Activated CD4-positive, alpha-beta T cell treated with anti-CD3 and anti-CD28 coated beads, Interleukin-2, amount 10 ng/mL, durations not matched to agents 24 days and 14 days (primary cell): ENCODE results near the gene RUFY3. TPM values are rescaled to one million over a fixed set of nuclear protein-coding genes. Genes with fewer than 3 reads are reported as not detected.
"Not testable (repeated sequence)": the region's sequence is repeated elsewhere in the genome, so short reads cannot be mapped to it uniquely, and the experiment has no call there.

ENCODE experiments used
- DNase-seq: peaks from one replicate; pipeline ENCODE4 v3.0.0; 2022
- H3K27ac Mint-ChIP-seq: one replicate; pipeline ENCODE4 v1.8.0; 2022; ENCODE audit warnings: mild to moderate bottlenecking, mixed read lengths
- H3K27me3 Mint-ChIP-seq: one replicate; pipeline ENCODE4 v1.8.0; 2022; ENCODE audit warnings: mixed read lengths
- H3K36me3 Mint-ChIP-seq: one replicate; pipeline ENCODE4 v1.8.0; 2022; ENCODE audit warnings: low read depth, mild to moderate bottlenecking, mixed read lengths
- H3K4me1 Mint-ChIP-seq: one replicate; pipeline ENCODE4 v1.8.0; 2021; ENCODE audit warnings: mixed read lengths
- H3K4me3 Mint-ChIP-seq: one replicate; pipeline ENCODE4 v1.8.0; 2022; ENCODE audit warnings: mild to moderate bottlenecking, moderate library complexity, mixed read lengths
- H3K9me3 Mint-ChIP-seq: one replicate; pipeline ENCODE4 v1.8.0; 2021; ENCODE audit warnings: mixed read lengths
- intact Hi-C: fragments of 100-400 bp; cut with micrococcal nuclease; formaldehyde crosslinking; loops from one replicate; pipeline ENCODE4 v1.15.1; 2023
- total RNA-seq: library from RNA; stranded (reverse); gene quantifications from 2 replicates; pipeline ENCODE4 v1.2.3, GENCODE V29; 2022

RUFY3 gene
- total RNA-seq, 1 donor from 2014 or later: 11.5 TPM

DNA sequence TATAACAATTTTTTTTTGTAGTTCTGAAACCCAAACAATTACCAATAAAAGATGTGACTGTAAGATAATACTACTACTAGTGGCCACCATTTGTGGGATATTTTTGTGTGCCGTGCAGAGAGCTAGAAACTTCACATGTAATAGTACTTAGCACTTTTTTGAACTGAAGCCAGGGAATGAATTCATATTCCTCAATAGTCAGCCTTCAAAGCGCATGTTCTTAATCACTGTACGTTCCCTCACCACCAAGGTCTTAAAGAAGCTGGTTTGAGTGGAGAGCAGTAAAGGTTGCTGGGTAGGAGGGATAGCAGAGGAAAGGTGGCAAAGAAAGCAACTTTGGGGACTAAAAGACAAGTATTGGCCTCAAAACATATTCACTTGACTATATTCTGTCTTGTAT, 9.6 kb upstream of the RUFY3 start:
- H3K27ac Mint-ChIP-seq: no peak overlapping the region
- peaks cover 22% of the 10 kb centered on the region for H3K4me1 Mint-ChIP-seq
- no peak overlapping the region for H3K4me3 Mint-ChIP-seq
- no peaks in the 10 kb centered on the region for H3K9me3 Mint-ChIP-seq
- H3K36me3 Mint-ChIP-seq: no peaks in the 10 kb centered on the region
- intact Hi-C loops: no loop called here
- no peak for DNase-seq
- H3K27me3 Mint-ChIP-seq: no peaks in the 10 kb centered on the region

DNA sequence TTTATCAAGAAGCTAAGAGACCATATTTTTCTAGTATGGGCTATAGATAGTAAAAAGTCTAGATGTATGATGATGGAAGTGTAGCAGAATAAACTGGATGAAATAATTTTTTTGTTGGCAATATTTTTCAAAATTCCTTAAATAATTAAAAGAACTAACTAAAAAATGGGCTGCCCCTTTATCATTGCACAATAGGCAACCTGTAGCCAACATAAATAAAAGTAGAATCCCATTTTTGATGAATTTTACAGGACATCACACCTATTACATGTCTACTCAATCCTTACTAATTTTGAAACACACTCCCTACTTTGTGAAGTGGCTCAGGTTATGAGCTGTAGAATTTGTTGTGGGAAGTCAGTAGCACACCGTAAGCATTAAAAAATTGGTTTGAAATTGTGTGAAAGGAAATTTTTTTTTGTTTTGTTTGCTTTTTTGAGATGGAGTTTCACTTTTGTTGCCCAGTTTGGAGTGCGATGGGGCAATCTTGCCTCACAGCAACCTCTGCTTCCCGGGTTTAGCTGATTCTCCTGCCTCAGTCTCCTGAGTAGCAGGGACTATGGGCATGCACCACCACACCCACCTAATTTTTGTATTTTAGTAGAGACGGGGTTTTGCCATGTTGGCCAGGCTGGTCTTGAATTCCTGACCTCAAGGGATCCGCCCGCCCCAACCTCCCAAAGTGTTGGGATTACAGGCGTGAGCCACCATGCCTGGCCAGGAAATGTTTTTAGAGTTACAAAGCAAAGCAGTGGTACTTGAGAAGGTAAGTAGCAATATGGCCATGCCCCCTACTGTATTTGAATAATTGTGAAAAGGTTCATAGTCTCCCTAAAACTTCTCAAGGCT, 8.9 kb upstream of the RUFY3 start:
- Mint-ChIP-seq H3K4me1 (peaks cover 24% of the 10 kb centered on the region), H3K4me3 (no peak overlapping the region), H3K9me3 (no peaks in the 10 kb centered on the region), H3K27ac (no peak overlapping the region), H3K36me3 (no peaks in the 10 kb centered on the region), H3K27me3 (no peaks in the 10 kb centered on the region)
- no peak for DNase-seq
- intact Hi-C loops: no loop called here

DNA sequence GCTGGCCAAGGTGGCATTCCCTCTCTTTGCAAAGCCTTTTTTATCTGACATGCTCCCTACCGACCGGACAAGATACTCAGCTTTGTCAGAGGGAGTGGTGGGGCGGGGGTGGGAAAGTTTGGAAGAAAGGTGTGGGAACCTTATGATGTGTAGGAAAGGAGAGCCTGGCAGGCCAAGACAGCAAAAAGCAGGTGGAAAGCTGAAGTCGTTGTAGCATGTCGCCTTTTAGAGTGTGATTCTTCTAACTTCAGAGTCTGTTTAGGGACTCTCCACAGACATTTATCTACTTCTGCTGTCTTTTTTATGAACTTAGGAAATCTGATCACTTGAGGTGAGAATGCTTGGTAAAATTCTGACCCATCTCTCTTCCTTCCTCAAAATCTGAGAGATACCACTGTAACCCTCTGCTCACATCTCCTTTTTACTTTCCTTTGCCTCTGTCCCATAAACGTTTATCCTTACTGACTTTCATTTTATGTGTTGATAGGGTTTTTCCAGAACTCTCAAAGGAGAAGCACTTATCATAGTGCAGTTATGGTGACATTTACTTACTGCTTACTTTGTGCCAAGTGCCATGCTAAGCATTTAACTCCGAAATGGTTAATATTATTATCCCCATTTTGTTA, 8.2 kb upstream of the RUFY3 start:
- Mint-ChIP-seq H3K27me3 (no peaks in the 10 kb centered on the region), H3K4me1 (peaks cover 24% of the 10 kb centered on the region), H3K36me3 (no peaks in the 10 kb centered on the region), H3K27ac (no peak overlapping the region), H3K4me3 (no peak overlapping the region), H3K9me3 (no peaks in the 10 kb centered on the region)
- no peak for DNase-seq
- intact Hi-C loops: no loop called here

DNA sequence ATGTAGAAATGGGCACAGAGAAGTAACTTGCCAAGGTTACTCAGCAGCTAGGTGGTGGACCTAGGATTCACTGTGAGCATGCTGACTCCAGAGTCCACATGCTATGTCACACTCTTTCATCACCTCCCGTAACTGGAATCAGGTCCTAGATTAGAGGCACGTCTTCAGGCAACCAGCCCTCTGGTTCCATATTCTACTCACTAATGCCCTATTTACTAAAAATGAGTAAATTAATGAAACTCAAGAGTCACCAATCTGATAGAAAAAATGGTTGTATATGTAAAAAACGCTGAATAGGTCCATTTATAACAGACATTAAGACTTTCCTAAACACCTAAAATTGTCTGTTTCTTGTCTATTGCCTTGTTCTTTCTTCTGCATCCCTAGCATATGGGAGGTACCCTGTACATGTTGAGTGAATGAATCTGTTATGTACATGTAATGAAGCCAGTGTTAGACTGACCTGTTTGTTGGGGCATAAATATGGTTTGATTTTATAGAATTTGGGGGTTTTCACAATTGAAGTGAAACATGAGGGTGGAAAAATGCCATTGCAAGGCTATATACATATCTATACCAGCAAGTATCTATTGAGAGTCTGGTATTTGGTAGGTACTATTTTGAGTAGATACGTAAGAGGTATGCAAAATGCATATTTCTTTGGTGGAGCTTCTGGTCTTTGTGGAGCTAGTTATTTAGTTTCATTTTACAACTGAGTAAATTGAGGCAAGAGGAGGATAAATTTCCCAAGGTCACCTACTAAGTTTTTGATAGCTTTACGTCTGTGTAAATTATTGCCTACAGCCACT, 7.5 kb upstream of the RUFY3 start:
- intact Hi-C loops: no loop called here
- no peak for DNase-seq
- H3K4me1 Mint-ChIP-seq: peaks cover 24% of the 10 kb centered on the region
- no peaks in the 10 kb centered on the region for H3K27me3 Mint-ChIP-seq
- no peaks in the 10 kb centered on the region for H3K9me3 Mint-ChIP-seq
- no peak overlapping the region for H3K4me3 Mint-ChIP-seq
- no peaks in the 10 kb centered on the region for H3K36me3 Mint-ChIP-seq
- no peak overlapping the region for H3K27ac Mint-ChIP-seq

DNA sequence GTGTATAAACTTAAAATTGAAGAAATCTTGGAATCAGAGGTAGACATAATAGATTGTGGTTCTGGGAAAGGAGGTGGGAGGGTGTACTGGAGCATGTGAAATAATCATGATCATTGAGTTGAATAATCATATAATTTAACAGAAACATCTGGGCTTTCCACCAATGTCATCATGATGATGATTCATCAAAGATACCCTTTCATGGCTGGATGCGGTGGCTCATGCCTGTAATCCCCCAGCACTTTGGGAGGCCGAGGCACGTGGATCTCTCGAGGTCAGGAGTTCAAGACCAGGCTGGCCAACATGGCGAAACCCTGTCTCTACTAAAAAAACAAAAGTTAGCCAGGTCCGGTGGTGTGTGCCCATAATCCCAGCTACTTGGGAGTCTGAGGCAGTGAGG, 6.7 kb upstream of the RUFY3 start:
- intact Hi-C loops: no loop called here
- Mint-ChIP-seq H3K4me3 (no peak overlapping the region), H3K27ac (no peak overlapping the region), H3K27me3 (no peaks in the 10 kb centered on the region), H3K36me3 (no peaks in the 10 kb centered on the region), H3K9me3 (no peaks in the 10 kb centered on the region), H3K4me1 (peaks cover 24% of the 10 kb centered on the region)
- no peak for DNase-seq

DNA sequence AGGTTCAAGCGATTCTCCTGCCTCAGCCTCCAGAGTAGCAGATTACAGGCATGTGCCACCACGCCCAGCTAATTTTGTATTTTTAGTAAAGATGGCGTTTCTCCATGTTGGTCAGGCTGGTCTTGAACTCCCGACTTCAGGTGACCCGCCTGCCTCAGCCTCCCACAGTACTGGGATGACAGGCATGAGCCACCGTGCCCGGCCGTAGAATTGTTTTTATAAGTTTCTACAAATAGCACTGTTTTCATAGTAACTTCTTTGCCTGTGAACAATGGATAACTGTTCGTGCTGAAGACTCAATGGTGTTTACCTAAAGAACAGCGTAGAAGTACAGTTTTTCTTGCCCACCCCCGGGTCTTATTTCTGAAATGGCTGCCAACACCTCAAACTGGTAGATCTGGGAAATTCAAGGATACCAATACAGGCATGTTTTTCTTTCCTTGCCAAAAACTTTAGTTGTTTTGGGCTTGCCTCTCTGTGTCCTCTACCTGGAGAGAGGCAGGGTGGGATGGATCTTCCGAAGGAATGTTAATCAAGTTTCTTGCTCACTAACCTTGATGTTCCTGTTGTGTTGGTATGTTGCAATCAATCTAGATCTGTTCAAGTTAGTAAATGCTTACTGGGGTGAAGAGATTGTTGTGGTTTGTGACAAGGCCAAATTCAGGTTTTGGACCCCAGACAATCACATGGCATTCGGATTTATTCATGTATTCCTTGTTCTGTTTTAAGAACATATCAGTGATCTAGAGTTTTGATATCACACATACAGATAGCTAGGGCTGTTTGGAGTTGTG, 2.8 kb upstream of the RUFY3 start:
- Mint-ChIP-seq H3K27ac (no peak overlapping the region), H3K9me3 (no peaks in the 10 kb centered on the region), H3K27me3 (no peaks in the 10 kb centered on the region), H3K4me1 (peaks cover 23% of the 10 kb centered on the region), H3K36me3 (no peaks in the 10 kb centered on the region), H3K4me3 (no peak overlapping the region)
- DNase-seq: no peak
- intact Hi-C loops: no loop called here

DNA sequence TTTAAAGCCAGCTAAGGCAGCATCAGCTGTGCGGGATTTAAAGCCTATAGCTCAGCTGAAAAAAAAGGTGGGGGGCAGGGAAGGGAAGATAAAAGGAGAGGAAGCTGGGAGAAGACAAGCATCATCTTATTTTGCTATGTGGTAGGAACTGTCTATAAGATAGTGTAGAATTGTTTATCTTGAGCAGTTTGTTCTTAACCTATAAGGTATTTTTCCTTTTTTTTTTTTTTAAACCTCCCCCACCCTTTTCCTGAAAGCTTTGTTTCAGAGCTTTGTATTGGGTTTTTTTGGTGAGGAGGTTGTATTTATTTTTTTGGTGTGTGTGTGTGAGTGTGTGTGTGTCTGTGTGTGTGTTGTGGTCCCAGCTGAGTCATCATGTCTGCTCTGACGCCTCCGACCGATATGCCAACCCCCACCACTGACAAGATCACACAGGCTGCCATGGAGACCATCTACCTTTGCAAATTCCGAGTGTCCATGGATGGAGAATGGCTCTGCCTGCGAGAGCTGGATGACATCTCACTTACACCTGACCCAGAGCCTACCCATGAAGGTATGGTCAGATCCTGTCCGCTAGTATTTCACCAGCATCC, 531 bp downstream of the RUFY3 start:
- H3K9me3 Mint-ChIP-seq: no peaks in the 10 kb centered on the region
- H3K27me3 Mint-ChIP-seq: no peaks in the 10 kb centered on the region
- intact Hi-C loops: loop anchor here (2.0 kb wide), 1 partner anchor 15 kb away; no protein-coding TSS in a partner anchor
- H3K4me1 Mint-ChIP-seq: peaks cover 14% of the 10 kb centered on the region
- DNase-seq: peak; percentile 67
- peak overlapping the region; percentile 35 for H3K4me3 Mint-ChIP-seq
- H3K36me3 Mint-ChIP-seq: no peaks in the 10 kb centered on the region
- peak overlapping the region; percentile 67 for H3K27ac Mint-ChIP-seq

DNA sequence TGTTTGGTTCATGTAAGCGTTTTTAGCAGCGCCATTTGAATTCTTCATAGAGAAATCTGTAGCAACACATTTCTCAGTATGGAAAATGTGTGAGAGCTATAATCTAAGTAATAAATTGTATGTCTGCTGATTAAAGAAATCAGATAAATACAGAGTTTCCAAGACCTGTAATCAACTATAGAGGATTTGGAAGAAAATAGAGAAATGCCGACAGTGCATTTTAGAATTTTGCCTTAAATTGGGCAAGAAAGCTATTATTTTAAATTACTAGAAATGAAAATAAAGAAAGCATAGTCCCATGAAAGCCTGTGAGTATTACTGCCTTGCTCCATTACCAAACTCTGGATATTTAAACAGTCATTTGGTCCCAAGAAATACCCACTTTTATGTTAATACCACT, 2.7 kb downstream of the RUFY3 start:
- Mint-ChIP-seq H3K27ac (no peak overlapping the region), H3K4me1 (peaks cover 13% of the 10 kb centered on the region), H3K9me3 (no peaks in the 10 kb centered on the region), H3K36me3 (no peaks in the 10 kb centered on the region), H3K27me3 (no peaks in the 10 kb centered on the region), H3K4me3 (no peak overlapping the region)
- no peak for DNase-seq
- intact Hi-C loops: no loop called here

DNA sequence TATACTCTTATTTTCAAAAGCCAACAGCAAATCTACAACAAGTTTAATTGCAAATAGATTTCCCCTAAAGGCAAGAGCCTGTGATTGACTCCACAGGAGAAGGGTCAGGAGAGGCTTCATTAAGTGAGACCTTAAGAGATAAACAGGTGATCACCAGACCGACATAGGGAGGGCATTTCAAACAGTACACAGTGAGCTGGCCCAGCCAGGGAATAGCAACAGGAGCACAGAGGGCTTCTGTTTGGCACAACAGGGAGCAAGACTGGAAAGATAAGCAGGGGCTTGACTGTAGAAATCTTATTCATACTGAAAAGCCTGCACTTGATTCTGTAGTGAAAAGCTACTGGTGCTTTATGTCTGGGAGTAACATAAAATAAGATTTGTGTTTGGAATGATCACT, 3.9 kb downstream of the RUFY3 start:
- DNase-seq: no peak
- no peak overlapping the region for H3K4me3 Mint-ChIP-seq
- no peaks in the 10 kb centered on the region for H3K27me3 Mint-ChIP-seq
- H3K36me3 Mint-ChIP-seq: no peaks in the 10 kb centered on the region
- H3K27ac Mint-ChIP-seq: no peak overlapping the region
- H3K4me1 Mint-ChIP-seq: peaks cover 13% of the 10 kb centered on the region
- intact Hi-C loops: no loop called here
- no peaks in the 10 kb centered on the region for H3K9me3 Mint-ChIP-seq

DNA sequence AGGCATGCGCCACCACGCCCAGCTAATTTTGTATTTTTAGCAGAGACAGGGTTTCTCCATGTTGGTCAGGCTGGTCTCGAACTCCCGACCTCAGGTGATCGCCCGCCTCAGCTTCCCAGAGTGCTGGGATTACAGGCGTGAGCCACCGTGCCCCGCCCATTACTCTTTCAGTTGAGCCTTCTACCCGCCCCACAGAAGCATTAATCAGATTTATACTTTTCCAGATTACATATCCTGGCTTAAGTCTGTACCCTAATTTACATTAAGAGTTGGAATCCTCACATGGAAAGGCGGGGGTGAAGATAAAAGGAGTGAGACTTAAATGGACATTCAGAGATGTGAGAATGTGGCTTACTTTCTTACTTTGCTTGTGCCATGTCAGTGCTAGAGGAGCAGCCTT, 4.8 kb downstream of the RUFY3 start:
- DNase-seq, H3K27me3 Mint-ChIP-seq, H3K27ac Mint-ChIP-seq, H3K4me3 Mint-ChIP-seq, H3K9me3 Mint-ChIP-seq, intact Hi-C loops, H3K36me3 Mint-ChIP-seq: not testable (repeated sequence)
- peaks cover 13% of the 10 kb centered on the region for H3K4me1 Mint-ChIP-seq

DNA sequence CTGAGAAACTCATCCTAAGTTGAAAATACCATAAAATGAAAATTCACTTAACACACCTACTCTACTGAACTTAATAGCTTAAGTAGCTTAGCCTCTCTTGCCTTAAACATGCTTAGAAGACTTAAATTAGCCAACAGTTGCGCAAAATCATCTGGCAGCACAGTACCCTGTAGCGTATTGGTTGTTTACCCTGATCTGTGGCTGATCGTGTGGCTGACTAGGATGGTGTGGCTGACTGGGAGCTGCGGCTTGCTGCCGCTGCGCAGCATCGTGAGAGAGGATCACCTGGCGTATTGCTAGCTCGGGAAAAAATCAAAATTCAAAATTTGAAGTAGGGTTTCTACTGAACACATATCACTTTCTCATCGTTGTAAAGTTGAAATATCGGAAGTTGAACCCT, 6.3 kb downstream of the RUFY3 start:
- Mint-ChIP-seq H3K27ac (no peak overlapping the region), H3K4me3 (no peak overlapping the region), H3K4me1 (peaks cover 3% of the 10 kb centered on the region), H3K36me3 (no peaks in the 10 kb centered on the region), H3K27me3 (no peaks in the 10 kb centered on the region), H3K9me3 (no peaks in the 10 kb centered on the region)
- intact Hi-C loops: no loop called here
- no peak for DNase-seq

DNA sequence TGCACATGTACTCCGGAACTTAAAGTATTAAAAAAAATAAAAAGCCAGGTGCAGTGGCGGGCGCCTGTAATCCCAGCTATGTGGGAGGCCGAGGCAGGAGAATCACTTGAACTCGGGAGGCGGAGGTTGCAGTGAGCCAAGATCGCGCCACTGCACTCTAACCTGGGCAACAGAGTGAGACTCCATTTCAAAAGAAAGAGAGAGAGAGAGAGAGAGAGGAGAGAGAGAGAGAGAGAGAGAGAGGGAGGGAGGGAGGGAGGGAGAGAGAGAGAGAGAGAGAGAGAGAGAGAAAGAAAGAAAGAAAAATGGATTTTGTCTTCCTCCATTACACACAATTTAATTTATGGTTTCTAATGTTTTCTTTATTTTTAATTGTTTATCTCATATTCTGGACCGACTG, 11.1 kb downstream of the RUFY3 start:
- not testable (repeated sequence) for H3K27me3 Mint-ChIP-seq, H3K9me3 Mint-ChIP-seq, H3K4me3 Mint-ChIP-seq, H3K27ac Mint-ChIP-seq, H3K36me3 Mint-ChIP-seq, DNase-seq
- intact Hi-C loops: loop anchor here (5.0 to 10.0 kb wide), 3 partner anchors 69 to 262 kb away; partner anchors contain the start of gene DCK
- peaks cover 33% of the 10 kb centered on the region for H3K4me1 Mint-ChIP-seq
